ENCODE data around the gene UBE2V1. TPM values are rescaled to one million over a fixed set of nuclear protein-coding genes. Genes with fewer than 3 reads are reported as not detected.
A peak's percentile ranks its signal among the peaks of the same experiment; 100 is the strongest.

UBE2V1 gene
- polyA plus RNA-seq, 1 of the 3 experiments (the other 2 are of a cell fraction) = 99.7 TPM

DNA sequence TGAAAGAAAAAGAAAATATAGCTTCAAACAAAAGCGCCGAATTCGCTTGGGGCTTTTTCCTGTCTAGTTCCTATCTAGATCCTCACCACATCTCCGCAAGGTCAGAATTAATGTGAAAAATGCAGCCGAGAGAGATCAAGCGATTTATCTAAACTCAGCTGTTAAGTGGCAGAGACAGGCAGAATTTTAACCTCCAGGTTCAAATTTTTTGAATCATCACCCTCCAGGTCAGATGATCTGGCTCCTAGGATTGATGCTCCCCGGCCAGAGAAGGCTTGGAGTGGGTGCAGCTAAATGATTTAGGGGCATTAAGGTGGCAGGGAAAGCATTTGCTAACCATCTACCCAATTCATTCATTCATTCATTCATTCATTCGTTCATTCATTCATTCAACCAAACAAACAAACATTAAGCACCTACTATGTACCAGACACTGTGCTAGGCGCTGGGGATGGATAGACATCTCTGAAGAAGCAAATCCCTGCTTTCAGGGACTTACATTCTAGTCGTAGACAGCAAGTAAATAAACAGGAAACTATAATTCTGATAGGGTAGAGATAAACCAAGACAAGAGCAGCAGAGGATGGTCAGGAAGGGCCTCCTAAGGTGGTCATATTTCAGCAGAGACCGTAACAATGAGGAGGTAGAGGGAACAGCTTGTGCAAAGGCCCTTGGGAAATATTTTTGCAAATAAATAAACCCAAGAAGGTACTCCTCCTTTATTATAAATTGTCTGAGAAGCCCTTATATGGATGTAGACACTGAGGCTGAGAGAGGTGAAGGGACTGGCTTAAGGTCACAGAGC, 672 bp upstream of the UBE2V1 start:
- peaks cover 4% of the 10 kb centered on the region in 2 experiments for H3K36me3 ChIP-seq (replicated peaks in 1 of 2; ENCODE audit: control insufficient read depth in 1 of 2, insufficient read depth in 2 of 2, low read length in 1 of 2)
- CTCF ChIA-PET = interaction anchor here (0.8 to 4.5 kb wide), 9 partner anchors 10 to 135 kb away, joined by 3 to 29 read pairs (median 7); no protein-coding TSS in a partner anchor
- no peak for TF ChIP-seq EZH2phosphoT487 (IDR thresholded peaks at IDR 0.05; ENCODE audit: borderline replicate concordance, low read depth)
- TF ChIP-seq NRF1 (IDR thresholded peaks at IDR 0.05; ENCODE audit: low read depth, low read length) = no peak
- TF ChIP-seq FOSL2 (IDR thresholded peaks at IDR 0.05; ENCODE audit: borderline replicate concordance, low read depth) = no peak
- TF ChIP-seq POLR2AphosphoS5 (IDR thresholded peaks at IDR 0.05; ENCODE audit: low read depth, low read length) = no peak
- no peak for TF ChIP-seq SIN3A (IDR thresholded peaks at IDR 0.05; ENCODE audit: borderline replicate concordance, low read depth, low read length)
- no peak for TF ChIP-seq YY1 (IDR thresholded peaks at IDR 0.05; ENCODE audit: low read depth)
- TF ChIP-seq, protein P1, sequence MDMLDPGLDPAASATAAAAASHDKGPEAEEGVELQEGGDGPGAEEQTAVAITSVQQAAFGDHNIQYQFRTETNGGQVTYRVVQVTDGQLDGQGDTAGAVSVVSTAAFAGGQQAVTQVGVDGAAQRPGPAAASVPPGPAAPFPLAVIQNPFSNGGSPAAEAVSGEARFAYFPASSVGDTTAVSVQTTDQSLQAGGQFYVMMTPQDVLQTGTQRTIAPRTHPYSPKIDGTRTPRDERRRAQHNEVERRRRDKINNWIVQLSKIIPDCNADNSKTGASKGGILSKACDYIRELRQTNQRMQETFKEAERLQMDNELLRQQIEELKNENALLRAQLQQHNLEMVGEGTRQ (IDR thresholded peaks at IDR 0.05; ENCODE audit: borderline replicate concordance, low read depth, low read length) = no peak
- peak overlapping the region; percentile 90 for H2AFZ ChIP-seq (ENCODE audit: low read depth)
- H3K9me2 ChIP-seq = no peaks in the 10 kb centered on the region
- peaks cover 37% of the 10 kb centered on the region for H4K20me1 ChIP-seq (ENCODE audit: insufficient read depth)
- H3K27me3 ChIP-seq (ENCODE audit: insufficient read depth) = no peaks in the 10 kb centered on the region
- 28% methylated on average over 11 of the region's 11 CpGs for WGBS (ENCODE audit: low lambda C conversion rate)
- H3K27ac ChIP-seq (ENCODE audit: low read depth in 2 of 2, low read length in 1 of 2) = peak overlapping the region; percentile 91 to 98
- H3K4me3 ChIP-seq (ENCODE audit: low read depth in 2 of 2, low read length in 1 of 2) = peak overlapping the region; percentile 83 to 91
- H3K9me3 ChIP-seq = no peaks in the 10 kb centered on the region
- POLR2A ChIA-PET = interaction anchor here (2.1 kb wide), 1 partner anchor 40 kb away, joined by 9 read pairs; the partner anchor contains the start of gene PEDS1
- peaks cover 33 to 48% of the 10 kb centered on the region in 2 experiments; a peak in 3 of 4 replicates for H3K4me1 ChIP-seq (ENCODE audit: control insufficient read depth in 1 of 2, insufficient read depth in 2 of 2, low read depth in 1 of 2, low read length in 1 of 2)
- peak overlapping the region; percentile 95 for H3K9ac ChIP-seq
- peaks cover 69% of the 10 kb centered on the region for H3K79me2 ChIP-seq (ENCODE audit: insufficient read depth)
- DNase-seq = no peak
- peaks cover 19% of the 10 kb centered on the region for H3F3A ChIP-seq (replicated peaks; ENCODE audit: insufficient read depth)
- H3K4me2 ChIP-seq = peak overlapping the region; percentile 90

DNA sequence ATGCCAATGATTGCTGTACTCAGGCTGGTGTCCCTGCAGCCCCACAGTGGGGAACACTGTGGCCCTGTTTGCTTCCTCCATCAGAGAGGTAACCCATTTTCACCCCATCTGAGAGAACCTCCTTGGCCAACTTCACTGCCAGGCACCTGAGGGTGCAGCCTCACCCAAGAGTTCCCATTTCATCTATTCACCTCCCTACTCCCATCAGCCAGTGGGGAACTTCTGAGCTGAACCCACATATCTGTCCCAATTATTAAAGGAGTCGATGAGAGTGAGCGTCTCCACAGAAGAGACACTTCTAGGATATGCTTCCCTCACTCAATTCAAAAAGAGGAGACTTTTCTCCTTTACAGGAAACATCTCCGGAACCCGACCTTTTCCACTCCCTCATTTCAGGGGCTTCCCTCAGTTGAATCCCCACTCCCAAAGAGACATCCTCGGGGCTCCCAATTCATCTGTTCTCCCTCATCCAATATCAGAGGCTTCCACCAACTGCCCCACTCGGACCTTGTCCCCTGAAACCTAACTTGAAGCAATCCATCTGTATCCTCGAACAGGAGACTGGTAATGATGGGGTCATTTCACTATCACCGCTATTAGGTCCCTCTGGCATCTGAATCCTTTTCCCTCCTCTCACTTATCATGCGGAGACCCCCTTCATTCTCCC, 988 bp downstream of the UBE2V1 start:
- POLR2A ChIA-PET = interaction anchor here (1.4 to 2.1 kb wide), 2 partner anchors 8 to 41 kb away, joined by 3 to 9 read pairs; partner anchors contain the start of gene PEDS1
- H3K9me3 ChIP-seq = no peaks in the 10 kb centered on the region
- CTCF ChIA-PET = interaction anchor here (0.6 to 7.9 kb wide), 13 partner anchors 8 to 133 kb away, joined by 3 to 48 read pairs (median 7); no protein-coding TSS in a partner anchor
- no peak overlapping the region; the same call in 1 of the 2 replicates for H2AFZ ChIP-seq (ENCODE audit: low read depth)
- H3K36me3 ChIP-seq (replicated peaks in 1 of 2; ENCODE audit: control insufficient read depth in 1 of 2, insufficient read depth in 2 of 2, low read length in 1 of 2) = peaks cover 4 to 15% of the 10 kb centered on the region in 2 experiments
- peaks cover 54% of the 10 kb centered on the region for H4K20me1 ChIP-seq (ENCODE audit: insufficient read depth)
- WGBS (ENCODE audit: low lambda C conversion rate) = 8% methylated on average over 9 of the region's 9 CpGs
- H3K9ac ChIP-seq = peak overlapping the region; percentile 95
- H3K79me2 ChIP-seq (ENCODE audit: insufficient read depth) = peaks cover 86% of the 10 kb centered on the region
- TF ChIP-seq EZH2phosphoT487 (IDR thresholded peaks at IDR 0.05; ENCODE audit: borderline replicate concordance, low read depth) = no peak
- TF ChIP-seq TAF1 (IDR thresholded peaks at IDR 0.05; ENCODE audit: borderline replicate concordance, low read depth, low read length) = 0 out of 2 replicates have a peak, but pooled peaks have one; percentile 5
- peak overlapping the region; percentile 91 to 98; a peak in 3 of 4 replicates for H3K27ac ChIP-seq (ENCODE audit: low read depth in 2 of 2, low read length in 1 of 2)
- DNase-seq = no peak
- H3K9me2 ChIP-seq = no peaks in the 10 kb centered on the region
- H3K4me2 ChIP-seq = peak overlapping the region; percentile 90
- H3K27me3 ChIP-seq (ENCODE audit: insufficient read depth) = no peaks in the 10 kb centered on the region
- peak overlapping the region; percentile 83 to 91 for H3K4me3 ChIP-seq (ENCODE audit: low read depth in 2 of 2, low read length in 1 of 2)
- peaks cover 14% of the 10 kb centered on the region for H3F3A ChIP-seq (replicated peaks; ENCODE audit: insufficient read depth)
- peaks cover 45 to 51% of the 10 kb centered on the region in 2 experiments; a peak in 3 of 4 replicates for H3K4me1 ChIP-seq (ENCODE audit: control insufficient read depth in 1 of 2, insufficient read depth in 2 of 2, low read depth in 1 of 2, low read length in 1 of 2)

All from SK-N-SH (cell line).